CD4-positive, alpha-beta T cell treated with Interleukin-6 for 4 hours (primary cell): ENCODE data around the gene EVX2.

Source experiments
- DNase-seq: peaks from one replicate; pipeline ENCODE4 v3.0.0-alpha.2; 2020; ENCODE audit warnings: mixed read lengths

Gene EVX2

DNA sequence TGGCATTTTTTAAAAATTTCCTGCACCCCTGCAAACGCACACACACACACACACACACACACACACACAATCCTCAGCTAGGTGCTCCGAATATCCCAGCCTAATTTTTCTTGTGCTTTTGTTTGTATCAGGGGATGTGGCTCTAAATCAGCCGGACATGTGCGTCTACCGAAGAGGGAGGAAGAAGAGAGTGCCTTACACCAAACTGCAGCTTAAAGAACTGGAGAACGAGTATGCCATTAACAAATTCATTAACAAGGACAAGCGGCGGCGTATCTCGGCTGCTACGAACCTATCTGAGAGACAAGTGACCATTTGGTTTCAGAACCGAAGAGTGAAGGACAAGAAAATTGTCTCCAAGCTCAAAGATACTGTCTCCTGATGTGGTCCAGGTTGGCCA, 10.6 kb upstream of the EVX2 start:
- DNase-seq: no peak

DNA sequence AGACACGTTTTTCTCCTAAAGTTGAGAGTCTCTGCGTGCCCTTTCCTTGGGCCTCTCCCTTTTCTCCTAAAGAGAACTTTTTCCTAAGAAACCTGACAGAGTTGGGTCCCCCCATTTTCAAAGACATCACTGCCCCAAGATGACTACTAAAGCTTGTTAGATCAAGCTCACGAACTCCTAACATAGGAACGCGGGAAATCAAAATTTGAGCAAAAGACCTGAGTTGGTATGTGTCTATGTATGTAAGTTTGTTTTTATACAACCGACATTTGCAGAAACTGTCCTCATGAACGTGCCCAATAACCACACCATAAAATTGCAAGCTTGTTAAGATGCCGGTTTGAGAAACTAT, 10.1 kb upstream of the EVX2 start:
- no peak for DNase-seq

GRCh38 chr2:176093145-176093897, 9.6 kb upstream of the EVX2 start:
- no peak for DNase-seq

DNA sequence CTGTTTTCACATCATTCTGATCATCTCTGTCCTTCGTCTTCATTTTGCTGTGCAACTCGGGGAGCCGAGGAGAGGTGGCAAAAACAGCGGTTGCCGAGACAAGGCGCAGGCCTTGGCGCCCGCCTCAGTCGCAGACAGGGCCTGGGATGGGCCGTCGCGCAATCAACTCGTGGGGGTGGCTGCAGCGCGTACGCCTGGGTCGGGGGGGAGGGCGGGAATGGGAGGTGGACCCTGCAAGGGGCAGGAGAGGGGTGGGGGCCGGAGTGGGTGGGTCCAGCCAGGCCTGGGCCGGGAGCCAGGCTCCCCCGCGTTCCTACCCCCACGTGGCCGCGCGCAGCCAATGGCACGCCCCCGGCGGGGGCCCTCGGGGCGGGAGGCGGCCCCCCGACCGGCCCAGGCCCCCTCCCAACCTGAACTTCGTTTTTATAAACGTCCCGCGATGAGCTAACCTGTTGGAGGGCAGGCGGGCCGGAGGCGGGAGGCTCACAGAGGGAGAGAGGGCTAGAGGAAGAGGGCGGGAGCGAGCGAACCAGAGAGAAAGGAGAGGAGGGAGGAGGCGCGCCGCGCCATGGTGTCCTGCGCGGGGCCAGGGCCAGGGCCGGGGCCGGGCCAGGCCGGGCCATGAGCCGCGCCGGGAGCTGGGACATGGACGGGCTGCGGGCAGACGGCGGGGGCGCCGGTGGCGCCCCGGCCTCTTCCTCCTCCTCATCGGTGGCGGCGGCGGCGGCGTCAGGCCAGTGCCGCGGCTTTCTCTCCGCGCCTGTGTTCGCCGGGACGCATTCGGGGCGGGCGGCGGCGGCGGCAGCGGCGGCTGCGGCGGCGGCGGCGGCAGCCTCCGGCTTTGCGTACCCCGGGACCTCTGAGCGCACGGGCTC, 8.7 kb upstream of the EVX2 start, which contains the start of gene HOXD13:
Gene HOXD13, plus strand, starts transcription at position 452 of the 875 bp plus-strand sequence. Its CDS starts 170 bp downstream, at position 622.
- DNase-seq: no peak

DNA sequence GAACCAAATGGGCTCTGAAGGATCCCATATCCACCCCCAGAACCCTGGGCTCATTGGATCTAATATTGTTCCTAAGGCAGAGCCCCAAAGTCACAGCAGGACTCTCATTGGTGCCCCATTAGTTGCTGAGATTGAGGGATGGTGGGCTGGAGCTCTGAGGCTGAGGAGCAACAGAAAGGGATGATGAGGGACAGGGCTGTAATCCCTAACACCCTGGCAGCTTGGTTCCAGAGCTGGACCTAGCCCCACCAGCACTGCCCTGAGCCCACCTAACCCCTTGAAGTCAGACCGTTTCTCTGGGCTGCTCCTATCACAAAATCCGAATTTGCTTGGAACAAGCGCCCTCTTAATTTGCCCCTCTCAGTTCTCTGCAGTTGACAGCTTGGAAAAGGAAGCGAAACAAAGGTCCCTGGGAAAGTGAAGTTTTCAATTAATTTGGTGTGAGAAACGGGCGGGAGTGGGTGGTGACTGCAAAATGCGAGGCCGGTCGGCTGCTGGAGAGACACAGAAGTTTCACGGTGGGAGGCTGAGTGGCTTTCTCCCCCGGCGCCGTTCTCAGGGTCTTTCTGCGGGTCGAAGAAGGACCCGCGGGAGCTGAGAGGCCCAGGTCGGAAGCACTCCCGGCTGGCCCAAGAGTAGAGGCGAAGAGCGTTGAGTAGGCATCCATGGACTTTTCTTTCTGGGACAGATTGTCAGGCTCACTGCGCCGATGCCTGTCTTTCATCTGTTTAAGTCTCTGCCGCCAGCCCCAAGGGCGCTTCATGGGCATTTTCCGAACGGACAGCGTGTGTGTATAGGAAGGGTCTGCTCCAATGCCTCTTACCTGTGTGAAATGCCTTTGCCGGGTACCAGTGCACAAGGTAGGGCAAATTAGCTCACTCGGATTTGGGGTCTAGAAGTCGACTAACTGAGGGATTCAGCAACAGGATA, 7.8 kb upstream of the EVX2 start:
- DNase-seq: no peak

- no peak for DNase-seq
Measured at GRCh38 chr2:176090862-176091261, 7.1 kb upstream of the EVX2 start.

DNA sequence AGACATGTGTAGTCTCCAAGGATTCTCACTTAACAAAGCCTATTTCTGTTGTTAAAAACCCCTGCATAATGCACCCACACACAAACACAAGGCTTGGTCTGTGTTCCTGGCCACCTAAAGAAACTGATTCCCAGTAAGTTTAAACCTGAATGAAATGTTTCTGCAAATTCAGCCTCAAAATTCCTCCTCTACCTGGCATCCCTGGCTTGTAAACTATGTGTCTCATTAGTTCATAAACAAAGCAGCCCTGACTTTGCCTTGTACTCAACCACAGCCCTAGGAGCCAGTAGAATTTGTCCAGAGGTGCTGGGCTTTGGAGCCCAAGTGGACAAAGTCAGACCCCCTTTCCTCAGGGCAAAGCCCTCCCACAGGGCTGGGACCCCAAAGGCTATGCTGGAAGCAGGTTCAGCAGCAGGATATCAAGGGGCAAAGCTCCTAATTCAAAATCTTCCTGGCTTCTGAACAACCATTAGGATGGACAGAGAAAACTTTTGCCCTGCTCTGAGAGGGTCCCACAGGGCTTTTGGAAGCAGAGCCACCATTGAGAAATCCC, 6.2 kb upstream of the EVX2 start:
- DNase-seq: no peak

DNA sequence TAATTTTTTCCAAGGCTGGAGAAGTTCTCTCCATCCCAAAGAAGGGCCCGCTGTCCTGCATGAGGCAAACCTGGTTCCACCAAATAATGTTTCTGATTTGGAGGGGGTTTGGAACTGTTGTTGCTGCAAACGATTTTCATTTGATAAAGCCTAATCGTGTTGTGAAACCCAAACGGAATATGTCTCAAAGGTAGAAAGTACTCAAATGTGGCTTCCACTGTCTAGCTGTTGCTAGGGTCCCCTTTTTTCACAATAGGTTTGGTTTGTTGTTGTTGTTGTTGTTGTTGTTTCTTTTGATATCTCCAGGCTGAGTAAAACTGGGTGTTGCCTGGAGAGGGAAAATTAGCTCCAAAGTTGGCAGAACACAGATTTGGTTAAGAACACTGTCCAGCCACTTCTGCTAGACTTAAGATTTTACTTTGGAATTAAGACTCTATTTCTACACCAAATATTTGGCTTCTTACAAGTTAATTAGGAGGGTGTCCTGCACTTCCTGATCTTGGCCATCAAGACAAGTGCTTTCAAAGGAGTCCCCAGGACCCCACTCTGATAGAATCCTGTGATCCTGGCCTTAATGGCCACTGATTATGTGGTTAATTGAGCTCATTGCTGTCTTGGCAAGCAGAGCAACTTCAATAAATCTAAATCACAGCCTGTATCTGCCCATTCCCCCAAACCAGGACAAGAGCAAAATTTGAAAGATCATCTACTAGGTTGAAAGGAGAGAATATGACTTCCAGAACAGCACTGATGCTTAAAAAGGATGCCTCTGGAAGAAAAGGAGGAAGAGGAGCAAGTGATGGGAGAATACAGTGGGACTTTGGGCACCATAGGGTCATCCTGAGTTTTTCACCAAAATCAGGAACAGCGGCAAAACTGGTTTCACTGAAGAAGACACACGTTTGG, 5.4 kb upstream of the EVX2 start:
- no peak for DNase-seq

DNA sequence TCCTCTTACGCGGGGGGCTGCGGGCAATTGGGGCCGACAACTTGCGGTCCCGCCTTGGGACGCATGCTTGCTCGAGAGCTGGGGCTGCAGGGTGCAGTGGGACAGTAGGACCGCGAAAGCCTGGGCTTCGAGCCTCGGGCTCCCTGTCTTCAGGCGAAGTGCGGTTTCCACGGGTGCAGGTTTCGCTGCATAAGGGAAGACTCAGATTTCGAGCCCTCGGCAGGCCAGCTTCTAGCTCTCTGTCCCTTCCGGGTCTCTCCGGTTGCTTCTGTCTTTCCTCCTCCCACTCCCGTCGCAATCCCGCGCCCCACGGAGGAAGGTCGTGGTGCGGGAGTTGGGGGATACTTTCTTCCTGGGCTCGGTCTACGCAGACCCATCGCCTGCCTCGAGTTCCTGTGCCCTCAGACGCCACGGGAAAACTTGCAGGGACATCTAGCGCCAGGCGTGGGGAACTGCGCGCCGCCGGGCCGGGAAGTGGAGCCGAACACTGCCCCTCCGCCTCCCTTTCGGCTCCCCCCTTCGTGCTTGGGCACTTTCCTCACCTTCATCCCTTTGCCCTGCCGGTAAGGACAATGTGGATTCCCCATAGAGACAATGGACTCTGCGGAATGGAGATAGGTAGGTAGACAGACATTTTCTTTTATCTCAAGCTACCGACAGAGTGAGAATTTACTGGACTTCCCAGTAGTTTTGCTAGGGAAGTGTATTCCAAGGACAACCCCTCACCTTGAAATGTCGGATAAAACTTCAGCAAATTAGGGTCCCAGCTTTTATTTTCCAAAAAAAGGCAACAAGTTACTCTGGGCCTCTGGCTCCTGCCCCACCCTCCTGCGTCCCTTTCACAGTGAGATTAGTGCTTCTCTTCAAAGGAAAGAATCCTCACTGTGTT, 4.5 kb upstream of the EVX2 start:
- peak; percentile 28 for DNase-seq

GRCh38 chr2:176087330-176088047, 3.7 kb upstream of the EVX2 start:
- DNase-seq: no peak

GRCh38 chr2:176085861-176086771, 2.4 kb upstream of the EVX2 start:
- DNase-seq: no peak

GRCh38 chr2:176085120-176085788, 1.5 kb upstream of the EVX2 start:
- no peak for DNase-seq

DNA sequence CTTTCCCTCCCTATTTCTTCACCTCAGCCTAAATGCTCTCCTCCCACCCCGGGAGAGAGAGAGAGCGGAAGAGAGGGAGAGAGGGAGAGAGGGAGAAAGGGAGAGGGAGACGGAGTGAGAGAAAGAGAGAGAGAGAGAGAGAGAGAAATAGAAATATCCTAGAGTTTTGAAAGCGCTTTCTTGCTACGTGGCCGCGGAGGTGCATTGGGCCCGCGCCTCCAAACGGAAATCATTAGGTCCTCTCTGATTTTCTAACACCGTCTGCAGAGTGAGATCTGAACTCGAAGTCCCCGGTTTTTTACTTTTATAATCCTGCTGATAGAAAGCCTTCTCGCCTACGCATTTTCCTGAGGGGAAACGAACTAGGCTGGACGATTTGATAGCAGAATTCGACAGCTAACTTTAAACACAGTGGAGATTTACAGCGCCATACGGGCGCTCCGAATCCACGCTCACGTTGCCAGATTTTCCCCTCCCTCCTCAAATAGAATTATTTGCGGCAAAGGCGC, 903 bp upstream of the EVX2 start:
- DNase-seq: no peak

GRCh38 chr2:176082824-176083751, 674 bp downstream of the EVX2 start:
- no peak for DNase-seq

DNA sequence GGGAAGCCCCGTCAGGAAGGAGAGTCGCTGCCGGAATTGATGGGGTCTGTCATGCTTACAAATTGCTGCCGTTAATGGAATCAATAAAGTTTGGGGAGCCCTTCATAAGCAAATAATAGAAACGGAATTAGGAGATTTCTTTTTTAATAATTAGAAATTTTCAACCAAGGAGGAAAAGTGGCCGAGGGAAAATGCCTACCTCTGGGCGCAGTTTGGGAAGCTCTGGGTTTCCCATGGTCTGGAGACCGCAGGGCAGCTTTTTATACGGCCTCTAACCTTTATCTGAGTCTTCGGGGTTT, 1.3 kb downstream of the EVX2 start:
- DNase-seq: no peak

DNA sequence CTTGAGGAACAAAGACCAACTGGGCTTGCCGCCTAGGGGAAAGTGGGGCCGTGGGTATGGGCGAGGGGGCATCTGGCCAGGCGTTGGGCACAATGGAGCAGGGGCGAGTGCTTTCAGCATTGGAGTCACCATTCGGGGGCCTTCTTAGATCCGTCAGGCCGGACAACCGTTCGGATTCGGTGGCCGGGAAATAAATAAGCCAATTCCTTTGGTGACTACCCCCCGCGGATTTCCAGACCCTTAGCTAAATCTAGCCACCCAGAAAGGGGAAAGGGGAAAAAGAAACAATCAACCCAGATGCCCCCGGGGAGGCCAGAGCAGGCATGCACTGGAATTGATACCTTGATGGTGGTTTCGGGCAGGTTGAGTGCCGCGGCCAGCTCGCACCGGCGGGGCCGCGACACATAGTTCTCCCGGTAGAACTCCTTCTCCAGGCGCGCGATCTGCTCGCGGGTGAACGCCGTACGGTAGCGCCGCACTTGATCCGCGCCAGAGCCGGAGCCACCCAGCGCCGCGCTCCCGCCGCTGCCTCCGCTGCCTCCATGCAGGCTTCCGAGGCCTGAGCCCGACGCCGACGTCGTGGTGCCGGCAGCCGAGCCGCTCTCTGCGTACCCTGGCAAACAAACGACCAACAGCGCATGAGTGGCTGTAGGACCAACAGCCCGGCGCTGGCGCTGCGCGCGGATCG, 1.8 kb downstream of the EVX2 start:
- no peak for DNase-seq
